NCI-H2107 treated with DMSO at 0.1 percent for 48 hours (cell line): ENCODE data around the gene SEPSECS.

ENCODE experiments used
- DNase-seq: peaks from one replicate; lab custom pipeline; 2025; ENCODE audit not compliant: unreplicated experiment; lab: John Stamatoyannopoulos, UW

The SEPSECS gene

DNA sequence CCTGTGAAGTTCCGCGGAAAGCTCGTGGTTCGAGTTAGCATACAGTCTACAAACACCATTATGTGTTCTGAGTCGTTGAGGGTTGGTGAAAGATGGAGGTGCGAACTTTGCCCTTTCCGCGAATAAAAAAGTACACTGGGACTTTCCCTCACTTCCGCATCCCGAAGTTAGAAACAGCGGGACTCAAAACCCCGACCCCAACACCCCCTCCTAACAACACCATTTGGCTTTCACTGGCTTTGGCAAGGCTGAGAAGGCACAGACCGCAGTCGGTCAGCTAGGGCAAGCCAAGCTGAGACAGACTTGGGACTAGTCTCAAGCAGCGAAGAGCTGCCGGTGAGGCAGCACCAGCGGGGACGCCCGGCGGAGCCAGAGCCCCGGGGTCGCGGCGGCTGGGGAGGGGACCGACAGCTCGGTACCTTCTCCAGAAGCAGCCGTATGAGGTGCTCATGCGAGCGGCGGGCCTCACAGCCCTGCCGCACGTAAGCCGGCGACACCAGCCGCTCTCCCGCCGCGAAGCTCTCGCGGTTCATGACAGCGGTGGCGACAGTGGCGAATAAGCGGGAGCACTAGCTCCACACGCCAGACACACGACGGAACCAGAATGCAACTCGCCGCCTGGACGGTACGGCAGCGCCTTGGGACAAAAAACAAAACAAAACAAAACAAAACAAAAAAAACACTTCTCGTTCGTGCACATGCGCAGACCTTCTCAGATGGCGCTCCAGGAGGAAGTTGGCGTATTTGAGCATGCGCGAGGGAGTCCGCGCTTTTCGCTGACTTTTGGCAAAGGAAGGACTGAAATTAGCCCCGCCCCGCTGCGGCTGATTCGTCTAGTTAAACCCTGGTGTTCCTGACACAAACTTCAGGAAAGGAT lies at the start of gene SEPSECS:
TSS of gene SEPSECS (minus strand) at position 613 of the 877 bp plus-strand sequence. CDS start at position 533, 80 bp downstream.
- DNase-seq, result peak; percentile 94

DNA sequence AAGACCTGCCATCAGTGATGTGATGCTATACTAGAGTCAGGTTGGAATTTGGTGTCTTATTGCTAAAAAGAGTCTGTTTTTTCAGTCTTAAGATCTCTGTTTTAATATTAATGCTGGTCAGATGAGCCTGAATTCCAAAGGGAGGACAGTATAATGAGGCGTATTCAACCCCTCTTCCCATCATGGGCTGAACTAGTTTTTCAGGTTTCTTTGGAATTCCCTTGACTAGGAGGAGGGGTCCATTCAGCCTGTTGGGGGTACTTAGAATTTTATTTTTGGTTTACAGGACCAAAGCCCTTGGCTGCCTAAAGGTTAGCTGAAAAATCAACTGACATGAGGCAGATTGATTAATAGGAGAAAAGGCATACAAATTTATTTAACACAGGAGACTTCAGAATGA lies 49.5 kb upstream of the SEPSECS start:
- DNase-seq, result no peak

DNA sequence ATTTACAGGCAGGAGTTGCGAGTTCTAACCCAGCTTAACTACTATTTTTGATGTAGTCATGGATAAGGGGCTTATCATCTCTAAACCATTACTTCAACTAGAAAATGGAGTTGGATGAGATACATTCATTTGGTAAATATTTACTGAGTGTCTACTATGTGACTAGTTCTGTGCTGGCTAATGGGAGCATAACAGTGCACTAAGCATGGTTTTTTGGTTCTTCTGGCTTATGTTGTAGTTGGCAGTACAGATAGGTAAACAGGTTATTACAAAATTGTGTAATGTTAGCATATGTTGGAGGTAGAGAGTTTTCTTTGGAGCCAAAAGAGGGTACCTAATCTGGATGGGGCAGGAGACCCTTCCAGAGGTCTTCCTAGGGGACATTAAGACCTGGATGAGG lies 47.7 kb upstream of the SEPSECS start:
- no peak for DNase-seq

DNA sequence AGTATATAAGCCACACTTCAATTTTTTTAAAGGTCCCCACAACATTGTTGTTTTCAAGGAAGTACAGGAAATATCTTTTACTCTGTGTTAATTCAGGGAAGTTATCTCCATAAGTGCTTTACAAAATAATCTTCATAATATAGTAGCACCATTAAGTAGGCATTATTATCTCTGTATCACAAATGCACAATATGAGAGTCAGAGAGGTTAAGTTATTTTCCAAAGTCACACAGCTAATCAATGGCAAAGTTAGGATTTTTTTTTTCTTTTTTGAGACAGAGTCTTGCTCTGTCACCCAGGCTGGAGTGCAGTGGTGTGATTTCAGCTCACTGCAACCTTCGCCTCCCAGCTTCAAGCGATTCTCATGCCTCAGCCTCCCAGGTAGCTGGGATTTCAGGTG lies 38.5 kb upstream of the SEPSECS start:
- no peak for DNase-seq

DNA sequence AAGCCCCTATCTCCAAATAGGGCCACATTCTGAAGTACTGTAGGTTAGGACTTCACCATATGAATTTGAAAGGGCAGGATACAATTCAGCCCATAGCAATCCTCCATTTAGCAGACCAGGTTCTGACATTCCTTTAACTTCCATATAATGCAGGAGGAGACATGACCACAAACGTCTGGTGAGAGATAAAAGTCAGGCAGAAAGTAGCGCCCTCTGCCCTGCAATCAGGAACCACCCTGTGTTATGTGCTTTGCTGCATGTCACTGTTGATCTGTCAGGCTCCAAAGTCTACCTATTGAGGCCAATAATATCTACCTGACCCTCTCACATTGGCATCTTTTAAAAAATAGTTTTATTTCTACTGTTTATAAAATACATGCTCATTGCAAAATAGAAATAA lies 30.2 kb upstream of the SEPSECS start:
- no peak for DNase-seq

DNA sequence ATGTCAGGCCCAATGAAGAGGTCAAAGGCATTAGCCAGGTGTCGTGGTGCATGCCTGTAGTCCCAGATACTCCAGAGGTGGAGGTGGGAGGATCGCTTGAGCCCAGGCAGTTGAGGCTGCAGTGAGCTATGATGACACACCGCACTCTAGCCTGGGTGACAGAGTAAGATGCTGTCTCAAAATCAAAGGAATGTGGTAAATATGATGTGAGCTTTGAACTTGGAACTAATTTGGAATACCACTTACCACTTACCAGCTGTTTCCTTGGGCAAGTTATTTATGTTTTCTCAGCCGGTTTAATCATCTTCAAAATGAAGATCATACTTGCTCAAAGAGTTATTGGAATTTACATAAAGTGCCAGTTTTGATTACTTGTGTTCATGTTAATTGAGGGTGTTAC lies 23.8 kb upstream of the SEPSECS start:
- no peak for DNase-seq

DNA sequence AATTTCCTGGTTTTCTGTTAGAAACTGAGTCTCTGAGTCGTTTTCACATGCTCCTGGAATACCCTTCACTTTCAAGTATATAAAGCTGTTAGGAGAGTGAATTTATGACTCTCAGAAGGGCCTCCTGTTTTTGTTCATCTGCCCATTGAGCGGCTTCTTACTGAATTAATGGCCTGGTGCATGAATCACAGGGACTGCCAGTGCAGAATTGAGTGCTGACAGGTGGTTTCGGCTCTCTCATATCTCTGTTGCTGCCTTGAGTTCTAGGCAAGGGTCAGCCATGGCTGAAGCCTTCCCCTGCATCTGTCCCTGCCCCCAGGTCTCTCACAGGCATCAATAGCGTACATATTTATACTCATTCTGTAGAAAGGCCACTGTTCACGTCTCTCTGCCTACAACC lies 22.7 kb upstream of the SEPSECS start:
- no peak for DNase-seq

DNA sequence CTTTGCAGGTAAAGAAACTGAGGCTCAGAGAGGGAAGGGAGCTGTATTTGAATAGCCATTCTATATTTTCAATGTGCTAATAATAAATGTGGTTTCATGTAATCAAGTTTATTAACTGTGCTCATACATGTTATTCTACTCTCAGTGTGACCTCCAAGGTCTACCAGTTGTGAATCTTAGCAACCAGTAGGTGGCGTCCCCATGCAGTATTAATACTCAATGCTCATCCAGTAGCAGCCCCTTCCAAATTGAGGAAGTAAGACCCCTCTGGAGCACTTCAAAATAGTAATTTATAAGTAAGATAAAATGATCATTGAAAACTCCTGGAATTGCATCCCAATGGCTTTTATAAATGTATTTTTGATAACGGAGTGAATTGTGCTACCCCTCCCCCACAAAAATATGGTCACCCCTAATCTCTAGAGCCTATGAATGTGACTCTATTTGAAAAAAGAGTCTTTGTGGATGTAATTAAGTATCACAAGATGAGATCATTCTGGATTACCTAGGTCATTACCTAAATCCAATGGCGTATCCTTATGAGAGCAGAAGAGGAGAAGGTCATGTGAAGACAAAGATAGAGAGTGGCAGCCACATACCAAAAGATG lies 20.4 kb upstream of the SEPSECS start:
- no peak for DNase-seq

DNA sequence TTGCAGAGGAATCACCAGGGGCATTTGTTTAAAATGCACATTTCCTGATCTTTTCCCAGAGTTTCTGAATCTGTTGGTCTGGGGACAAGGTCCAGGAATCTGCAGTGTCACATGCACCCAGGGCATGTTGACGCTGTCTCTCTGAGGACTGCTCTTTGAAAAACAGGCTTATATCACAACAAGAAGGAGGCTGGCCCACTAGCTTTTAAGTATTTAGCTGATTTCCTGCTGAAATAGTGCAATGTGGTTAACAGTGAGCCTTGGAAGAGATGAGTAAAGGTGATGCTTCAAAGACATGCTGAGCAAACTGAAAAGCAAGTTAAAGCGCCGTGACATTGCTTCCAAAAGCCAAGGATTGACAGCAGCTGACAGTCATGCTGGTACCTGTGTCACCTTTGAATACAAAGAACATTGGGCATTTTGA lies 18.6 kb upstream of the SEPSECS start:
- DNase-seq, result no peak

DNA sequence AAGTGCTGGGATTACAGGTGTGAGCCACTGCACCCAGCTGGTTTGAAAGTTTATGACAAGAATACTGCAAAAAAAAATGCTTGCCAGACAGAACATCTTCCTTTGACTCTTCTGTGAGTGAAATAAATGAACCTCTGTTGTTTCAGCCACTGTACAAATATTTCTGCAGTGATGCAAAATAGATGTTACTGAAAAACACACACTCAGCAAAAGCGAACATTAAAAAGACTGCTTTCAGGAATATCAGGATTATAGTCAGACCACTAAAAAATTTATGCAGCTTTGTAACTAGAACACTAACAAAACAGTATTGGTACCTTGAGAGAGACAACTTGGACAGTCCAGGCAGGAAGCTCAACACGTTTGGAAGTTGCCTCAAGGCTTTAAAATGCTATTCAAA lies 16.9 kb upstream of the SEPSECS start:
- no peak for DNase-seq

DNA sequence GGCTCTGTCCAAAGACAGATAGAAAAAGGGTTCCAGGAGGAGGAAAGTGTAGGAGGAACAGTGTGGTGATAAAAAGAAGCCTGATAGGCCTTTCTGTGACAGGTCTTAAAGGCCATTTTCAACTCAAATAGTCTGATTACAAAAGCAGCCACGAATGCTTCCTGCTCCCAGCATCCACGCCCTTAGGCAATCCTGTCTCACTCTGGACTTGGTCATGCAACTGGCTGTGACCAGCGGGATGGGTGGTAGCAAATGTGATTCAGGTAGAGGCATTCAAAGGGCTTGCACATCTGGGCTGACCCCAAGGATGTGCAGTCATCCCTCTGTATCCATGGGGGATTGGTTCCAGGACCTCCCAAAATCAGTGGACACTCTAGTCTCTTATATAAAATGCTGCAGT lies 14.4 kb upstream of the SEPSECS start:
- no peak for DNase-seq

DNA sequence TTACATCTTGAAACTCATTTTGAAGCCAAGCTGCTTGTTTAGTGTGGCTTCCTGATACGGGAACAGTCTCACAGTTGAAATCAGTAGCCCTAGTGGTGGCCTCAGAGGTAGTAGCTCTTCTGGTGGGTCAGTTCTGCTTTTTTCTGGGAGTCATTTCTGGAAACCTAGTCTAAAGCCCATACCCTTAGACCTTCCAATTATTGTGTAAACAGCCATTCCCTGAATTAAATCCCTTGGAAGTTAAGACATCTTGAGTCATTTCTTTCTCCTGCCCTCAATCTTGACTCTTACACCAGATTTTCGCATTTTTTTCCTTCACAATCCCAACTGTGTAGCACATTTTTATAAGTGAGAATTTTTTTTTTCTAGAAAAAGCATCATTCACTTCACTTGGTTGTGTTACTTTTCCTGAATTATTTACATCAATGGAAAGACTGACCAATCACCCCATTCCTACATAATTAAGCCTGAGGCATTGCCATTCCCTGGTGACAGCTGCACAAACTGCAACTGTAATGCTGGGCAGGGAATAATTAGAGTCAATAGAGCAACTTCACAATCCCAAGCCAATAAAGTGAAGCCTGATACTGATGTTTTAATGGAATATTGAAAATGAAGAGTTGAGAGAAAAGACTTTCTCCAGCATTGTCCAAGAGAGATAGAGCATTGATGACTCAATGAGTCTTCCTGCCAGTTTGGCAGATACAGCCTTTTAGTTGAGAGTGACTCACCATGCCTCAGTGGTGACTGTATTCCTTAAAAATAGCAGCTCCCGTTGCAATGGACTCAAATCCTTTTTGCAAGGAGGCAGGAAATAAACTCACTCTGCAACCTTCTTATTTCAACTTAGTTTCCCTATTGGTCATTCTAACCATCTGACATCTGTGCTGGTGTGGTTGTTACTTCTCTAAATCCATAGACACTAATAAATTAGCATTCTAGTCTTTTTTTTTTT lies 13.0 kb upstream of the SEPSECS start:
- no peak for DNase-seq

DNA sequence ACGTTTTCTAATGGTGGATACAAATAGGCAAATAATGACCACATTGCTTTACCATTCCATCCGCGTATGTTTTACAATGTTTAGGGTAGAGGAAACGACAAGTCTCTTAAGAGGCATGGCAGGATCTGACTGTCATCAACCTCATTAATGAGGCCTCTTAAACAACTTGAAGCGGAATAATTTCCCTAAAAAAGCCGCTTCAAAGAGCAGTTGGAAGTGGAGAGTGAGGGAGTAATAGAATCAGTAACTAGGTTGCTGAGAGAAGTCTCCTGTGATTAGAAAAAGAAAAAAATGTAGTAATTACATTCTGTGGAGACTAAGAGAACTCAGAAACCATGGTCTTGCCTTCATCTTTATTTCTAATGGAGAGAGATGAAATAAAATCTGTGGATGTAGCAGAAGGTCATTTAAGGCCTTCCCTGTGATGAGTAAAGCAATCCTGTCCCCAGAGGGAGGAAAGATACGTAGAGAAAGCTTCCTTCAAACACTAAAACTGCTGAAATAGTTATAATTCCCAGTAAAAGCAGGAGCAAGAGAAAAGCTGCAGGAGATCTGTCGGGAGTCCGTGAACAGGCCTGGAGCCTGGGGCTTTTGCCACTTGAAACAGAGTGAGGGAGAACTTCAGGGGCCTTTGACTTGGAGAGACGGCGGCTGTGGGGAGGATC lies 11.1 kb upstream of the SEPSECS start:
- DNase-seq, result no peak

DNA sequence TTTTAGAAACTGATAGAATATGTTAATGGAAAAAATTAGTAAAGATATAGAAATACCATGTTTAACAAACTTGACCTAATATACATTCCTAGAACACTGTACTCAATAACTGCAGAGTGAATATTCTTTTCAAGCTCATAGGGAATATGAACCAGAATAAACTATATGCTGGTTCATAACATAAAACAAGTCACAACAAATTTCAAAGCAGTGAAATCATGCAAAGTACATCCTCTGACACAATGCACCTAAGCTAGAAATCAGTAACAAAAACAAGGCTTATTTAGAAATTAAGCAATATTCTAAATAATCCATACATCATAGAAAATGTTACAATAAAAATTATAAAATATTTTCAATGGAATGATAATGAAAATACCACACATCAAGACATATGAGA lies 9.2 kb upstream of the SEPSECS start:
- DNase-seq, result no peak

DNA sequence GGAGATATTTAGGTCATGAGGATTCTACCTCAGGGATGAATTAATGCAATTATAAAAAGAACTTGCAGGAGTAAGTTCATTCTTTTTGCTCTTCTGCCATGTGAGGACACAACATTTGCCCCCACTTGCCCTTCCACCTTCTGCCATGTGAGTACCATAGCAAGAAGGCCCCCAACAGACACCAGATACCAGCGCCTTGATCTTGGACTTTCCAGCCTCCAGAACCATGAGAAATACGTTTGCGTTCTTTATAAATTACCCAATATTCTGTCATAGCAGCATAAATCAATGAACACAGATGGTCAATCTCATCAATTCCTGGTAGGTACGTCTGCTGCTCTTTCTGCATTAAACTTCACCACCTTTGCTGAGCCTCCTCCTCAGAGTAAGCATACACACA lies 5.7 kb upstream of the SEPSECS start:
- DNase-seq, result no peak

DNA sequence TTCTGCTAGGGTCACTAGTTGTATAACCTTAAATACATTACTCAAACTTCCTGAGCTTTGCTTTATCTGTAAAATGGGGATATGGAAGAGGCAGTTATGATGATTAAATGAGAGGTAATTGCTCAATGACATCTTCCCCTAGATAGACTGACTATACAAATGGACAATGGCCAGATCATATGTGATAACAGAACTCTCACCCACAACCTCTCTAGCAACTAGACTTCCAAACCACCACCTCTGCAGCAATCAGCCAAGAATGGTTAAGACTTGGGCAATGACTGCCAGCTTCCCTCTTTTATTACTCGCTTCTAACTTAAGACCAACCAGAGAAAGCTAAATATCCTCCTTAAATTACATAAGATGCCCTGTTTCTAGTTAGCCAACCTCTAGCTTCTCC lies 2.9 kb upstream of the SEPSECS start:
- no peak for DNase-seq

DNA sequence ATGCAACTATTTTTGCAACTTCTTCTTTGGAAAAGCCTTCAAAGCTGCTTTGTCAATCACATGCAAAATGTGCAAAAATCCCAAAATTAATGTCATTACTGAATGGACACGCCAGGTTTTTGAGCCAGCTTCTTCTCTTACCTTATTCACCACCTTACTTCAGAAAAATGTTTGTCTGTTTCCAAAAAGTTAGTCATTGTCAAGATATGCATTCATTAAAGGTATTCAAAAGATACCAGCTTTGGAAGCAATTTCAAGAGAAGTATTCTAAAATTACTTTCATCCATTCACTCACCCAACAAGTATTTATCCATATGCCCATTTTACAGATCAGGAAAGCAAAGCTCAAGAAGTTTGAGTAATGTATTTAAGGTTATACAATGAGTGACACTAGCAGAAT lies 2.3 kb upstream of the SEPSECS start:
- no peak for DNase-seq

DNA sequence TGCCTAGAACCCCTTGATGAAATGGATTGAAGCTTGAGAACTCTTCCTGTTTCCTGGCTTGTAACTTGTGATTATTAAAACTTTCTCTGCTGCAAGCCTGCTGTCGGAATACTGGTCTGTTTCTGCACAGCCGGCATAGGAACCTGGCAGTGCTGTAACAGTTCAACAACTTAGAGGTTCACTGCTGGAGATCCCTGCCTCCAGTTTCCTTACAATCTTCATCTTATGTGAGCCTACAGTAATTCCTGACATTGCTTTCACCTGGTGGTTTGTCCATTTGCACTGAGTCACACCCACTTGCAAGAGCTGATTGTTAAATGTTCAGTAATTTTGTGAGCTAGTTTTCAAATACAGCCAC lies 1.3 kb upstream of the SEPSECS start:
- DNase-seq, result no peak

DNA sequence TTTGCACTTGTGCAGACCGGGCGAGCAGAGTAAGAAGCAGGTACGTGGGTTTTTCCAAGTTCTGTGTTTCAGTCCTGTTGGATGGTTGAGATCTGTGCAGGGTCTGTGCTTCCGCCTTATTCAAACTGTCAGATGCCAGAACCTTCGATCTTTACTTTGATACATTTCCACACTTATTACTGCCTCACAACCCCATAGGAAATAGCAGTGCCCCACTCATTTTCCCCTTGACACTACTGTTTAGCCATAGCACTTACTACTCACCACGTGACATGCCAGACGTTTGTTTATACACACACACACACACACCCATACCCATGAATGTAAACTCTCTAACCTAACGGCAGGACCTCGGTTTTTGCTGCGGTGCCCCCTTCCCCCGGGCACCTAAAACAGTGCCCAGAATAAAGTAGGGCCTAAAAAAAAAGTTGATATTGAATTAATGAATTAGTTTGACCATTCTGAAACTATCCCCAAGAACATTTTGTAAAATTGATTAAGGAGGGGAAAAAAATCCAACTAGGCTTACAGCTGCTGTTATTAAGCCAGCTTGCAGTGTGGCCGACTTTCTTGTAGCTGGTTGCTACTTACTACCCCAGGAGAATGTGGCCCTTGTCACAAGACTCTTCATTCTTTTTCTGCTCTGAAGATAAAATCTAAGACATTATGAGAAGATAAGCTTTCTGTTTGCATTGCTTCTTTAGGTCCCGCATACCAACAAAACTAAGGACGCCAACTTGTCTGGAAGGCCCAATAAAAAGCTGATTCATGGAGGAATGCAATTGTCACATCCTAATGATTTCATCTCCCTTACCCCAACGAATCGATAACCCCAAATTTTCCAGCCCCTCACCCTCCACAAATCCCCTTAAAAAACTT lies 704 bp upstream of the SEPSECS start:
- peak; percentile 78 for DNase-seq

DNA sequence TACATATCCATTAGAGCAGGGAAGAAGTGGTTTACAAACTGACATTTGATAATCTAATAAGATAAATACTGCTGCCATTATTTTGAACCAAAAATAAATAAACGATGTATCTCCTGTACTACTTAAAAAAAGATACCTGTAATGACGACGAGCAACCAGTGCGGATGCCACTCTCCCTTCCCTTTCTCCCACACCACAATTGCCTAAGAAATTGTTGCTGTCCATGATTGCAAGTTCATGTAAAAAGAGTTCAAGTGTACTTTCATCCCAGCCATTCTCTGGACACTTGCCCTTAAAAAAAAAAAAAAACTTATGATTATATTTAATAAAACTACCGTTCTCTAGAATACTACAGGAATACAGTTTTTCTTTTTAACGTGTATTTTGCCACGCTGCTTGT lies 1.4 kb downstream of the SEPSECS start:
- no peak for DNase-seq
